NB4 (cell line): Measurements from ENCODE around the gene GHDC.

ENCODE experiments used
- DNase-seq: peaks from one replicate; pipeline ENCODE4 v3.0.0; 2010; ENCODE audit warnings: low read depth
- H3K4me3 ChIP-seq: one replicate; pipeline ENCODE4 v1.5.1; 2011; ENCODE audit warnings: mild to moderate bottlenecking, low read depth, low read length, moderate library complexity
- MYC ChIP-seq: IDR thresholded peaks from 2 replicates; pipeline ENCODE4 v1.6.1; 2011; ENCODE audit warnings: low read depth, low read length
- POLR2A ChIP-seq: IDR thresholded peaks from 2 replicates; pipeline ENCODE4 v1.6.1; 2011; ENCODE audit warnings: mild to moderate bottlenecking; ENCODE audit not compliant: insufficient read length; ENCODE audit errors: extremely low read depth
- TF ChIP-seq, protein P1 (sequence below): IDR thresholded peaks from 2 replicates; pipeline ENCODE4 v1.6.1; 2011; ENCODE audit warnings: low read depth, low read length
- TF ChIP-seq, protein P2 (sequence below): IDR thresholded peaks from one replicate; pipeline ENCODE4 v1.5.1; 2012; ENCODE audit warnings: low read depth, low read length

GHDC gene

DNA sequence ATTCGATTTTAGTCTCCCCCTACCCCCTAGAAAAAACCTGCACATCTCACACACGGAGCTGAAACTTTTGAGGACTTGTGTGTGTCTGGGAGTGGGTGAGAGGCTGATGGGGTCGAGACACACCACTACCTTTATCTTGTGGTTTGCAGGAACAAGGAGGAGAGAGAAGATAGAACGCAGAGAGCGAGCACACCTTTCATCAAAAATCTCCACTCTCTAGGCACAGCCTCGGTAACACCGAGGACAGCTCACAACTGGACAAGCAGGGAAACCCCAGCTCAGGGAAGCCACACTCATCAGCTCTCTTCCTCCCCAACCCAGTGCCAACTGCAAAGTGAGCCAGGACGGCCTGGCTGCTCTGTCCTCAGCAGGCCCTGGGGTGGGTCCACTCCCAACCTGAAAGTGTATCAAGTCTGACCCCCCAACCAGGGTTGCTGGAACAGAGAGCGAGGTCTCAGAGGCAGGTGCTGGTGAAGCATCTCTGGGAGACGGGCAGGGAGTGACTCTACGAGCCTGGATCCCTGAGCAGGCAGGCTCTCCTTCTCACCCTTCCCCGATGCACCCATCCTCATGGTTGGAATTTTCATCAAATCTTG lies 5.2 kb upstream of the GHDC start:
- no peak for DNase-seq
- H3K4me3 ChIP-seq, result no peak overlapping the region
- TF ChIP-seq POLR2A, result no peak
- TF ChIP-seq, protein P1, sequence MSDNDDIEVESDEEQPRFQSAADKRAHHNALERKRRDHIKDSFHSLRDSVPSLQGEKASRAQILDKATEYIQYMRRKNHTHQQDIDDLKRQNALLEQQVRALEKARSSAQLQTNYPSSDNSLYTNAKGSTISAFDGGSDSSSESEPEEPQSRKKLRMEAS, result no peak
- TF ChIP-seq, protein P2, sequence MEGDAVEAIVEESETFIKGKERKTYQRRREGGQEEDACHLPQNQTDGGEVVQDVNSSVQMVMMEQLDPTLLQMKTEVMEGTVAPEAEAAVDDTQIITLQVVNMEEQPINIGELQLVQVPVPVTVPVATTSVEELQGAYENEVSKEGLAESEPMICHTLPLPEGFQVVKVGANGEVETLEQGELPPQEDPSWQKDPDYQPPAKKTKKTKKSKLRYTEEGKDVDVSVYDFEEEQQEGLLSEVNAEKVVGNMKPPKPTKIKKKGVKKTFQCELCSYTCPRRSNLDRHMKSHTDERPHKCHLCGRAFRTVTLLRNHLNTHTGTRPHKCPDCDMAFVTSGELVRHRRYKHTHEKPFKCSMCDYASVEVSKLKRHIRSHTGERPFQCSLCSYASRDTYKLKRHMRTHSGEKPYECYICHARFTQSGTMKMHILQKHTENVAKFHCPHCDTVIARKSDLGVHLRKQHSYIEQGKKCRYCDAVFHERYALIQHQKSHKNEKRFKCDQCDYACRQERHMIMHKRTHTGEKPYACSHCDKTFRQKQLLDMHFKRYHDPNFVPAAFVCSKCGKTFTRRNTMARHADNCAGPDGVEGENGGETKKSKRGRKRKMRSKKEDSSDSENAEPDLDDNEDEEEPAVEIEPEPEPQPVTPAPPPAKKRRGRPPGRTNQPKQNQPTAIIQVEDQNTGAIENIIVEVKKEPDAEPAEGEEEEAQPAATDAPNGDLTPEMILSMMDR, result no peak
- TF ChIP-seq MYC, result no peak

DNA sequence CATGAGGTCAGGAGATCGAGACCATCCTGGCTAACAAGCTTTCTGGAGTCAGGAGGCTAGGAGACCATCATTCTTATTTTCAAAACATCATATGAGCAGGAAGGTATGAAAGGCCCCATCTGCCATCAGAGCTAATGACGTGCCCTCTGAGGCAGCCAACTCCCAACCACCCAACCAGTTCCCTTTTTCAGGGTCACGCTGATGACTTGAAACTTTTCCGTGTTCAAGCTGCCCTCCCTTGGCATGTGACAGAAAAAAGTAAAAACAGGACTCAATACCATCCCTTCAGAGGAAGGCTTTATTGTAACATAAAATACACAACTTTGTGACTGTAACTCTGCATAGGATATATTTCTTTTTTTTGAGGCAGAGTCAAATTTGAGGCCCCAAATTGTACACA lies 4.6 kb upstream of the GHDC start:
- DNase-seq, result peak; percentile 66
- no peak overlapping the region for H3K4me3 ChIP-seq
- TF ChIP-seq, protein P1, result peak; percentile 47; the same call in 1 of the 2 replicates
- no peak for TF ChIP-seq MYC
- TF ChIP-seq, protein P2, result no peak

DNA sequence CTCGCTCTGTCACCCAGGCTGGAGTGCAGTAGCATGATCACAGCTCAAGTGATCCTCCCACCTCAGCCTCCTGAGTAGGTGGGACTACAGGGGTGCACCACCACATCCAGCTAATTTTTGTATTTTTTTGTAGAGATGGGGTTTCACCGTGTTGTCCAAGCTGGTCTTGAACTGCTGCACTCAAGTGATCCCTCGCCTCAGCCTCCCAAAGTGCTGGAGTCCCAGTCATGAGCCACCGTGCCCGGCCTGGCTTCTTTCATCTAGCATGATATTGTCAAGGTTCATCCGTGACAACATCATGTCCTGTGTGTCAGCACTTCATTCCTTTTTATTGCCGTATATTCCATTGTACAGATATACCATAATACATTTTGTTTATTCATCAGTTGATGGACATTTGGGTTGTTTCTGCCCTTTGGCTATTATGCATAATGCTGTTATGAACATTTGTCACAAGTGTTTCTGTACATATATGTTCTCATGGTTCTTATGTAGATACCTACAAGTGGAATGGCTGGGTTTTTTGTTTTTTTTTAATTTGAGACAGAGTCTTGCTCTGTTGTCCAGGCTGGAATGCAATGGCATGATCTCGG lies 3.4 kb upstream of the GHDC start:
- no peak overlapping the region for H3K4me3 ChIP-seq
- no peak for DNase-seq
- no peak for TF ChIP-seq POLR2A
- TF ChIP-seq, protein P2, result no peak
- TF ChIP-seq, protein P1, result no peak
- no peak for TF ChIP-seq MYC

DNA sequence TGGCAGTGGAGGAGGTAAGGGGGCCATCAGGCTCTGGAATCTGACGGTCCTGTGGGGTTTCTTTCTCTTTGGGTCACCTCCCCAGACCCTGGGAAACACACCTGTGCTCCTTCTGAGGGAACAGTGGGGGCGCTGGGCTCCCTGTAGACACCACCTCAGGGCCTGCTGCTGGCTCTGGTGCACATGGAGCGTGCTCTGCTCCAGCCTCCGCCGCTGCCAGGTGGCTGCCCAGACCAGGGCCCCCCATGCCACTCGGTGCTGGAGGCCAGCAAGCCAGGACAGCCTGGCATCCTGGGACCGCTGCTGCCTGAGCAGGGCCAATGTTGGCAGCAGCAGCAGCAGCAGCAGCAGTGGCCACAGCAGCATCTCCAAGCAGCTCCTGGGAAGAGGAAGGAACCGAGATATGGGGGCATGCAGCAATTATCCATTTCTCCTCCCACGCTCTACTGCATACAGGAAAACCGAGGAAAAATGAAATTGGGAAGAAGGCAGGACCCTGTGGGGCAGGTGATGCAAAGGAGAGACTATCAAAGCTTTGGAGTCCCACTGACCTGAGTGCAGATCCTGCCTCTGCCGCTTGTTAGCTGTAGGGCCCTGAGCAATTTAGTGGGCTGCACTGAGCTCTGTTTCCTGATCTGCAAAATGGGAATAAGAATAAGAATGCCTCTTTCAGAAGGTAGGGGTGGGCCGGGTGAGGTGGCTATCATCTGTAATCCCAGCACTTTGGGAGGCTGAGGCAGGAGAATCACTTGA lies 902 bp downstream of the GHDC start:
- TF ChIP-seq POLR2A (no peak), MYC (no peak)
- peak overlapping the region; percentile 78 for H3K4me3 ChIP-seq

DNA sequence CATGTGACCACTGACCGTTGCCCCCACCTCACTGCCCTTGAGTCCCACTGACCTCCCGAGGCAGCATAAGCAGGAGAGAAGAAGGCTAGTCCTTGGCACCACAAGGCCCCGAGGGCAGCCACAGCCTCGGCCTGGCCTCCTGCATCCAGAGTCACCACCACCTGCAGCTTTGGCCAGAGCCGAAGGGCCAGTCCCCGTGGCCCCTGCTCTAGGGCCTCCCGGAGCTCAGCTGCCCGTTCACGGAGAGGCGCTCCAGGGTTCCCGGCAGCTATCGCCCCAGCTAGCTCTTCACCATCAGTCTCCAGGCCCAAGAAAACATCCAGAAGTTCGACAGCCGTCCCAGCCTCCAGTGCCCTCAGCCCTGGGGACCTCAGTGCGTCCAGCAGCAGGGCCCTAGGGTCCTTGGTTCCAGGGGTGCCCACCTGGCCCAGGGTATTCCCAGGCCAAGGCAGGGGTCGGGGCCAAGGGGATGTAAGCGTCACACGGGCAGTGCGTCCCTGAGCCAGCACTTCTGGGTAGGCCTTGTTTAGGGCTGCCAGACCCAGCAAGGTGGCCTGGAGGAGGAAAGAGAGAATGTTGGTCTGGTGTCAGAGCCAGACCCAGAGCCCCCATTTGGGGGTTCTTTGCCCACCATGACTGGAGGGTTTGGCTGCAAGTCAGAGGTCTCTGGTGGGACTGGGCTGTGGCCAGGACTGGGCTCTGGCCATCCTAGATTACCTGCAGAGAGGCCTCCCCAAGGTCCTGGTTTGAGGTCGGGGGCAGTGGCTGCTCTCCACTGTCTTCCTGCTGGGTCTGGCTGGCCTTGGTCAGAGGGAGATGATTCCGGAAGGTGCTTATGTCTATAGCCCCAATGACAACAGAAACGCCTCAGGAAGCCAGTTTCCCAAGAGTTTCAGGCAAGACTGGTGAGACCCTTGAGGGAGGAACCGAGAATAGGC lies 1.8 kb downstream of the GHDC start:
- H3K4me3 ChIP-seq, result no peak overlapping the region
- TF ChIP-seq, protein P2, result no peak
- TF ChIP-seq POLR2A (no peak), MYC (no peak)
- TF ChIP-seq, protein P1, result no peak
- DNase-seq, result no peak

More for the DNA sequence above, 902 bp downstream of the GHDC start:
- no peak for DNase-seq

DNA sequence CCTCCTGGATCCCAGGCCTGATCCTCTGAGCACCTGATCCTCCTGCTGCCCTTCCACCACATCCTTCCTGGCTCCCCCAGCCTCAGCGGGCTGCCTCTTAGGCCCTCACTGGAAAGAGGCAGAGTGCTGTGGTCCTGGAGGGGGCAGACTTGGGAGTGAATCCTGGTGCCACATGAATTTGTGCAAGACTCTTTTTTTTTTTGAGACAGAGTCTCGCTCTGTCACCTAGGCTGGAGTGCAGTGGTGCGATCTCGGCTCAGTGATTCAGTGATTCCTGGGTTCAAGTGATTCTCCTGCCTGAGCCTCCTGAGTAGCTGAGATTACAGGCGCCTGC lies 3.1 kb downstream of the GHDC start:
- DNase-seq, result no peak
- TF ChIP-seq, protein P2, result no peak
- TF ChIP-seq, protein P1, result no peak
- no peak for TF ChIP-seq POLR2A
- no peak for TF ChIP-seq MYC
- H3K4me3 ChIP-seq, result no peak overlapping the region
